ENCODE data around the gene COL12A1. TPM values are rescaled to one million over a fixed set of nuclear protein-coding genes. Genes with fewer than 3 reads are reported as not detected.

COL12A1 gene
- total RNA-seq, 2 experiments from 2014 or later: not detected

DNA sequence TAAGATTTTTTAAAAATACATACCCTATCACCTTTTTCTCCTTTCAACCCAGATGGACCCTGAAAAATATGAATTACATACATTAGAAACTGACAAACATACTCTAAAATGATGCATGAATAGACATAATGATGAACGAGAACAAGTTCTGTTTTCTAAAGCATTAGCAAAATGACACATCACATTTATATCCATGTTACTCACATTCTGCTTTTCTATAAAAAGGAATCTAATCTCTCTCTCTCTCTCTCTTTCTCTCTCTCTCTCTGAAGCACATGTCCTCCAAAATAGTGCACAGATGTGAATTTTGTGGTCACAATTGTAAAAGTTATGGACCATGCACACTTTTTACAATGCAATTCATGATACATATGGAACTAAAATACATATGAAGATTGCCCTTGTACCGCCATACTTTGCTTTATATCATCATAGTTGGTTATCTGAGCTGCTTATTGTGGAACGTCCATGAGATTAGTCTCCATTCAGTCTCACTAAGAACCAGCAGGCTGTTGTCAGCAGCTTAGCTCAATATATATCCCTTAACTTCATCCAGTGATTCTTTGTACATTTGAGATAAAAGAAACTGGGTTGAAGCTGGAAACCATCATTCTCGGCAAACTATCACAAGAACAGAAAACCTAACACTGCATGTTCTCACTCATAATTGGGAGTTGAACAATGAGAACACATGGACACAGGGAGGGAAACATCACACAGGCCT lies 114.2 kb downstream of the COL12A1 start:
- POLR2A ChIA-PET: no interaction called here

DNA sequence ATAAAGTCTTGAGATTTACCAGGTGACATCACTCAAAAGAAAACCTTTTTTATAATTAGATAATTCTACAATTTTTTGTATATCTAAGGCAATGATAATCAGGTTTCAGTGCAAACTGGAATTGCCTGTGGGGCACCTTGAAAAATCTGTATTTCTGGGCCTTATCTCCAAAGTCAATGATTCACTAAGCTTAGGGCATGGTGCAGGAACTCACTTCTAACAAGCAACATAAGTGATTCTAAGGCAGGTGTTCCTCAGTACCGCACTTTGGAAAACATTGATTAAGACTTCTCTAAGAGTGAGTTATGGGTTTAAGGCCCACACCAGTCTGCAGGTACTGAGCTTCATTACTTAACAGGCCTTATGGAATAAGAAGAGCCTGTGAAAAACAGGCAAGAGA lies 115.3 kb downstream of the COL12A1 start:
- POLR2A ChIA-PET: no interaction called here
- H3K36me3 Mint-ChIP-seq (ENCODE audit: low read depth): no peaks in the 10 kb centered on the region
- CTCF ChIA-PET: no interaction called here
- no peak overlapping the region for H3K27ac ChIP-seq (ENCODE audit: low read depth in 1 of 2, low read length in 2 of 2)
- no peak overlapping the region for H3K4me3 Mint-ChIP-seq
- H3K9me3 Mint-ChIP-seq: no peaks in the 10 kb centered on the region
- intact Hi-C loops (cut with DNase I, micrococcal nuclease): no loop called here
- peaks cover 3 to 4% of the 10 kb centered on the region in 2 experiments for H3K27me3 ChIP-seq (ENCODE audit: control insufficient read depth in 1 of 2, insufficient read depth in 2 of 2, low read length in 2 of 2)
- H3K4me1 Mint-ChIP-seq (ENCODE audit: low read depth): no peaks in the 10 kb centered on the region
- no peak overlapping the region for H3K4me3 ChIP-seq (ENCODE audit: low read length)
- H3K9me3 ChIP-seq (ENCODE audit: control insufficient read depth in 1 of 2, insufficient read depth in 1 of 2, low read length in 2 of 2): peaks cover 0 to 6% of the 10 kb centered on the region in 2 experiments
- H3K4me1 ChIP-seq (ENCODE audit: insufficient read depth, low read length): no peaks in the 10 kb centered on the region
- H3K27me3 Mint-ChIP-seq: peaks cover 16% of the 10 kb centered on the region
- no peak for DNase-seq
- TF ChIP-seq, protein P1, sequence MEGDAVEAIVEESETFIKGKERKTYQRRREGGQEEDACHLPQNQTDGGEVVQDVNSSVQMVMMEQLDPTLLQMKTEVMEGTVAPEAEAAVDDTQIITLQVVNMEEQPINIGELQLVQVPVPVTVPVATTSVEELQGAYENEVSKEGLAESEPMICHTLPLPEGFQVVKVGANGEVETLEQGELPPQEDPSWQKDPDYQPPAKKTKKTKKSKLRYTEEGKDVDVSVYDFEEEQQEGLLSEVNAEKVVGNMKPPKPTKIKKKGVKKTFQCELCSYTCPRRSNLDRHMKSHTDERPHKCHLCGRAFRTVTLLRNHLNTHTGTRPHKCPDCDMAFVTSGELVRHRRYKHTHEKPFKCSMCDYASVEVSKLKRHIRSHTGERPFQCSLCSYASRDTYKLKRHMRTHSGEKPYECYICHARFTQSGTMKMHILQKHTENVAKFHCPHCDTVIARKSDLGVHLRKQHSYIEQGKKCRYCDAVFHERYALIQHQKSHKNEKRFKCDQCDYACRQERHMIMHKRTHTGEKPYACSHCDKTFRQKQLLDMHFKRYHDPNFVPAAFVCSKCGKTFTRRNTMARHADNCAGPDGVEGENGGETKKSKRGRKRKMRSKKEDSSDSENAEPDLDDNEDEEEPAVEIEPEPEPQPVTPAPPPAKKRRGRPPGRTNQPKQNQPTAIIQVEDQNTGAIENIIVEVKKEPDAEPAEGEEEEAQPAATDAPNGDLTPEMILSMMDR (IDR thresholded peaks at IDR 0.05): no peak
- no peak overlapping the region for H3K27ac Mint-ChIP-seq
- H3K36me3 ChIP-seq (ENCODE audit: insufficient read depth, low read length): no peaks in the 10 kb centered on the region
- no peak for ATAC-seq (ENCODE audit: poor library complexity)

More for the DNA sequence above, 114.2 kb downstream of the COL12A1 start:
- Mint-ChIP-seq H3K9me3 (no peaks in the 10 kb centered on the region), H3K27me3 (peaks cover 9% of the 10 kb centered on the region), H3K4me1 (ENCODE audit: low read depth) (no peaks in the 10 kb centered on the region), H3K36me3 (ENCODE audit: low read depth) (no peaks in the 10 kb centered on the region), H3K4me3 (no peak overlapping the region), H3K27ac (no peak overlapping the region)
- Histone ChIP-seq H3K27me3 (ENCODE audit: control insufficient read depth in 1 of 2, insufficient read depth in 2 of 2, low read length in 2 of 2) (no peaks in the 10 kb centered on the region), H3K9me3 (ENCODE audit: control insufficient read depth in 1 of 2, insufficient read depth in 1 of 2, low read length in 2 of 2) (peaks cover 0 to 6% of the 10 kb centered on the region in 2 experiments), H3K27ac (ENCODE audit: low read depth in 1 of 2, low read length in 2 of 2) (no peak overlapping the region), H3K4me3 (ENCODE audit: low read length) (no peak overlapping the region), H3K4me1 (ENCODE audit: insufficient read depth, low read length) (no peaks in the 10 kb centered on the region), H3K36me3 (ENCODE audit: insufficient read depth, low read length) (no peaks in the 10 kb centered on the region)
- TF ChIP-seq, protein P1 (IDR thresholded peaks at IDR 0.05): no peak
- DNase-seq (no peak), ATAC-seq (ENCODE audit: poor library complexity) (no peak)
- intact Hi-C loops (cut with DNase I, micrococcal nuclease): no loop called here
- CTCF ChIA-PET: no interaction called here

DNA sequence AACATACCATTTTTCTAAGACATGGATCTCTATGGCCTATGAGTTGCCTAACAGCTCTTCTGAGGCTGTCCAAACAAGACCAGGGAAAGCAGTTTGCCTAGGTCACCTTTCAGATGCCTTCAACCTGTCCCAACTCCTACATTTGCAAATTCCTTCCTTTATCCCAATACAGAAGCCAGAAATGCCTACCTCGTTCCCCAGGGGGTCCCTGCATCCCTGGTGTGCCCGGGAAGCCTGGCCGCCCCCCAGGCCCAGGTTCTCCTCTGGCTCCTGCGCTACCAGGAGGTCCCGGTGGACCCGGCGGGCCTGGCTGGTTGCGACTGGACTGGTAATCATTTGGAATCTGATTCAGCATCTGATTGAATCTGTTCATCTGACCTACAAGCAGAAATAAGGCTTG lies 115.9 kb downstream of the COL12A1 start:
- peaks cover 8 to 11% of the 10 kb centered on the region in 2 experiments for H3K27me3 ChIP-seq (ENCODE audit: control insufficient read depth in 1 of 2, insufficient read depth in 2 of 2, low read length in 2 of 2)
- no peak for ATAC-seq (ENCODE audit: poor library complexity)

More for the DNA sequence above, 115.9 kb downstream of the COL12A1 start:
- no peak overlapping the region for H3K4me3 ChIP-seq (ENCODE audit: low read length)
- ChIA-PET POLR2A (no interaction called here), CTCF (no interaction called here)
- Mint-ChIP-seq H3K36me3 (ENCODE audit: low read depth) (no peaks in the 10 kb centered on the region), H3K27ac (no peak overlapping the region), H3K9me3 (no peaks in the 10 kb centered on the region), H3K4me3 (no peak overlapping the region), H3K27me3 (peaks cover 22% of the 10 kb centered on the region), H3K4me1 (ENCODE audit: low read depth) (no peaks in the 10 kb centered on the region)
- no peaks in the 10 kb centered on the region for H3K4me1 ChIP-seq (ENCODE audit: insufficient read depth, low read length)
- H3K9me3 ChIP-seq (ENCODE audit: control insufficient read depth in 1 of 2, insufficient read depth in 1 of 2, low read length in 2 of 2): peaks cover 0 to 10% of the 10 kb centered on the region in 2 experiments
- intact Hi-C loops (cut with DNase I, micrococcal nuclease): no loop called here
- TF ChIP-seq, protein P1 (IDR thresholded peaks at IDR 0.05): no peak
- no peak for DNase-seq
- H3K36me3 ChIP-seq (ENCODE audit: insufficient read depth, low read length): no peaks in the 10 kb centered on the region
- H3K27ac ChIP-seq (ENCODE audit: low read depth in 1 of 2, low read length in 2 of 2): no peak overlapping the region
